Astrocyte of the cerebellum (primary cell): ENCODE results near the gene FAM184A.
"Not testable (repeated sequence)": the region's sequence is repeated elsewhere in the genome, so short reads cannot be mapped to it uniquely, and the experiment has no call there.

Experiments
- DNase-seq: peaks from one replicate; pipeline ENCODE4 v3.0.0-alpha.2; 2011; ENCODE audit warnings: low read depth
- H3K4me3 ChIP-seq: 2 replicates; pipeline ENCODE4 v1.5.1; 2011; ENCODE audit warnings: mild to moderate bottlenecking, low read depth, low read length, moderate library complexity
- CTCF ChIP-seq: IDR thresholded peaks from 2 replicates; pipeline ENCODE4 v1.5.1; 2012; ENCODE audit warnings: low read length, low read depth, moderate library complexity, mild to moderate bottlenecking; ENCODE audit errors: missing control alignments
- in situ Hi-C: cut with HindIII; loops from 2 replicates; pipeline ENCODE4 v1.10.0; 2017; ENCODE audit warnings: low sequenced_read_pairs

The FAM184A gene

GRCh38 chr6:119006974-119007373 lies 71.5 kb downstream of the FAM184A start:
- no peak for DNase-seq

GRCh38 chr6:119002069-119002468 lies 76.4 kb downstream of the FAM184A start:
- H3K4me3 ChIP-seq: no peak overlapping the region
- DNase-seq: no peak
- no peak for TF ChIP-seq CTCF
- in situ Hi-C loops: no loop called here

More at GRCh38 chr6:119006974-119007373, 71.5 kb downstream of the FAM184A start:
- no peak for TF ChIP-seq CTCF
- H3K4me3 ChIP-seq: no peak overlapping the region
- in situ Hi-C loops: no loop called here

GRCh38 chr6:118999494-119000040 lies 78.9 kb downstream of the FAM184A start:
- in situ Hi-C loops: no loop called here
- no peak for DNase-seq
- H3K4me3 ChIP-seq: no peak overlapping the region
- no peak for TF ChIP-seq CTCF

GRCh38 chr6:118997426-118997825 lies 81.0 kb downstream of the FAM184A start:
- in situ Hi-C loops, H3K4me3 ChIP-seq, DNase-seq: not testable (repeated sequence)

GRCh38 chr6:118996289-118996820 lies 82.1 kb downstream of the FAM184A start:
- no peak overlapping the region for H3K4me3 ChIP-seq
- no peak for TF ChIP-seq CTCF
- DNase-seq: no peak
- in situ Hi-C loops: no loop called here

- DNase-seq: no peak
- in situ Hi-C loops: no loop called here
- H3K4me3 ChIP-seq: no peak overlapping the region
- no peak for TF ChIP-seq CTCF
These were observed 84.6 kb downstream of the FAM184A start for GRCh38 chr6:118993803-118994251.

GRCh38 chr6:118993358-118993757 lies 85.1 kb downstream of the FAM184A start:
- in situ Hi-C loops: no loop called here
- no peak overlapping the region for H3K4me3 ChIP-seq
- no peak for TF ChIP-seq CTCF
- DNase-seq: no peak
